Measurements from ENCODE around the gene UBA6. TPM values are rescaled to one million over a fixed set of nuclear protein-coding genes. Genes with fewer than 3 reads are reported as not detected.

UBA6 gene
- total RNA-seq, 1 experiment from 2014 or later, result 72.2 TPM

DNA sequence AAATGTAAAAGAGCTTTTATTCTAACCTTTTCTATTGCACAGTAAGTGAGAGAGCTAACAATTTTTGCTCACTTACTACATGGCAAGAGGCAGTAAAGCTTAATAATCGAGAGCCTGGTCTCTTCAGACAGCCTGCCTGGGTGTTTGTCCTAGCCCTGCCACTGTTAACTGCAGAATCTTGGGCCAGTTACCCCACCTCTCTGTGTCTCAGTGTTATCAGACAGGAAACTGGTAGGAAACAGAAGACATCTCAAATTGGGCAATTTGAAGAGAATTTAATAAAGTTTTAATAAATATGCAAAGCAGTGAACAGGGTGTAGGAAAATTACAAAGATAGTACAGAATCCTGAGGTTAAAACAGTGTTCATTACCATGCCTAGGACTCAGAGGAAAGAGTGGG, 129.0 kb downstream of the UBA6 start:
- Histone ChIP-seq H3K4ac (ENCODE audit: low read depth, low read length) (no peak overlapping the region), H3K4me2 (ENCODE audit: insufficient read depth, insufficient read length, low read length) (no peak overlapping the region), H2BK120ac (ENCODE audit: low read depth, low read length, poor library complexity, severe bottlenecking) (no peak overlapping the region), H2BK5ac (ENCODE audit: insufficient read length, low read length) (no peak overlapping the region), H2BK15ac (ENCODE audit: low read depth, low read length) (no peak overlapping the region), H3K27ac (ENCODE audit: insufficient read length, low read depth, low read length) (no peak overlapping the region), H3K27me3 (ENCODE audit: insufficient read depth, low read length) (no peaks in the 10 kb centered on the region), H3K18ac (ENCODE audit: insufficient read length, low read depth, low read length) (no peak overlapping the region), H3K79me2 (ENCODE audit: insufficient read depth, low read length) (no peaks in the 10 kb centered on the region), H3K9me3 (ENCODE audit: control insufficient read depth, low read depth, low read length) (no peaks in the 10 kb centered on the region), H3K23me2 (ENCODE audit: insufficient read length, low read depth, low read length, poor library complexity, severe bottlenecking) (no peaks in the 10 kb centered on the region), H3K79me1 (ENCODE audit: insufficient read depth, low read depth, low read length, poor library complexity, severe bottlenecking) (no peaks in the 10 kb centered on the region), H2AK5ac (ENCODE audit: insufficient read length, low read length) (no peak overlapping the region), H3K23ac (ENCODE audit: insufficient read length, low read depth, low read length) (no peak overlapping the region), H2BK12ac (ENCODE audit: insufficient read length, low read depth, low read length) (no peak overlapping the region), H3T11ph (ENCODE audit: low read length) (no peak overlapping the region), H3K56ac (ENCODE audit: insufficient read length, low read depth, low read length) (no peak overlapping the region), H2AFZ (ENCODE audit: low read length) (no peak overlapping the region), H3K4me1 (ENCODE audit: insufficient read depth, low read length) (no peaks in the 10 kb centered on the region; the same call in 1 of the 2 replicates), H4K20me1 (ENCODE audit: control insufficient read depth, insufficient read depth, insufficient read length) (no peaks in the 10 kb centered on the region), H4K8ac (replicated peaks; ENCODE audit: insufficient read length, low read depth, low read length) (no peak overlapping the region), H4K91ac (ENCODE audit: insufficient read length, low read depth, low read length) (no peak overlapping the region), H4K5ac (ENCODE audit: insufficient read length, low read depth, low read length) (no peak overlapping the region), H3K14ac (ENCODE audit: insufficient read depth, low read length) (no peak overlapping the region), H3K9ac (ENCODE audit: extremely low read depth, insufficient read length, low read length) (no peak overlapping the region), H2BK20ac (ENCODE audit: low read depth, low read length, poor library complexity, severe bottlenecking) (no peak overlapping the region)
- no peaks in the 10 kb centered on the region for H3K36me3 Mint-ChIP-seq (ENCODE audit: insufficient read depth in 1 of 3, low read depth in 3 of 3)
- no CpG with 5 or more reads among the region's 1 CpG for WGBS (ENCODE audit: extremely low coverage, insufficient read length, low lambda C conversion rate)
- H3K27ac Mint-ChIP-seq, result no peak overlapping the region
- peaks cover 10 to 12% of the 10 kb centered on the region in 2 experiments for H3K4me1 Mint-ChIP-seq
- H3K4me3 Mint-ChIP-seq, result no peak overlapping the region
- DNase-seq, result no peak
- H3K27me3 Mint-ChIP-seq (ENCODE audit: low read depth), result no peaks in the 10 kb centered on the region
- TF ChIP-seq, protein P1, sequence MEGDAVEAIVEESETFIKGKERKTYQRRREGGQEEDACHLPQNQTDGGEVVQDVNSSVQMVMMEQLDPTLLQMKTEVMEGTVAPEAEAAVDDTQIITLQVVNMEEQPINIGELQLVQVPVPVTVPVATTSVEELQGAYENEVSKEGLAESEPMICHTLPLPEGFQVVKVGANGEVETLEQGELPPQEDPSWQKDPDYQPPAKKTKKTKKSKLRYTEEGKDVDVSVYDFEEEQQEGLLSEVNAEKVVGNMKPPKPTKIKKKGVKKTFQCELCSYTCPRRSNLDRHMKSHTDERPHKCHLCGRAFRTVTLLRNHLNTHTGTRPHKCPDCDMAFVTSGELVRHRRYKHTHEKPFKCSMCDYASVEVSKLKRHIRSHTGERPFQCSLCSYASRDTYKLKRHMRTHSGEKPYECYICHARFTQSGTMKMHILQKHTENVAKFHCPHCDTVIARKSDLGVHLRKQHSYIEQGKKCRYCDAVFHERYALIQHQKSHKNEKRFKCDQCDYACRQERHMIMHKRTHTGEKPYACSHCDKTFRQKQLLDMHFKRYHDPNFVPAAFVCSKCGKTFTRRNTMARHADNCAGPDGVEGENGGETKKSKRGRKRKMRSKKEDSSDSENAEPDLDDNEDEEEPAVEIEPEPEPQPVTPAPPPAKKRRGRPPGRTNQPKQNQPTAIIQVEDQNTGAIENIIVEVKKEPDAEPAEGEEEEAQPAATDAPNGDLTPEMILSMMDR (conservative IDR thresholded peaks at IDR 0.05), result no peak
- no peaks in the 10 kb centered on the region for H3K9me3 Mint-ChIP-seq

All from H9 (cell line).